GM18873 (cell line): ENCODE results near the gene NEU2.
"Not testable (repeated sequence)": the region's sequence is repeated elsewhere in the genome, so short reads cannot be mapped to it uniquely, and the experiment has no call there.

Experiments
- ATAC-seq: cut with Tn5 transposase; IDR thresholded peaks from one replicate; pipeline ENCODE4 v1.9.1; 2021; ENCODE audit warnings: mild to moderate bottlenecking, moderate library complexity, moderate number of reproducible peaks; ENCODE audit not compliant: unreplicated experiment, low FRiP score

Gene NEU2

GRCh38 chr2:233053928-233054784, 21.7 kb downstream of the NEU2 start:
- no peak for ATAC-seq

GRCh38 chr2:233055362-233055761, 22.9 kb downstream of the NEU2 start:
- no peak for ATAC-seq

GRCh38 chr2:233056961-233057605, 24.6 kb downstream of the NEU2 start:
- no peak for ATAC-seq

GRCh38 chr2:233058717-233059546, 26.5 kb downstream of the NEU2 start:
- no peak for ATAC-seq

GRCh38 chr2:233059547-233059796, 27.0 kb downstream of the NEU2 start:
- no peak for ATAC-seq

GRCh38 chr2:233059797-233060500, 27.5 kb downstream of the NEU2 start, which contains the start of gene INPP5D:
Gene INPP5D (plus strand): TSS chr2:233060342. CDS start chr2:233060479, 137 bp downstream.
- ATAC-seq = peak; percentile 38

GRCh38 chr2:233060501-233060979, 28.1 kb downstream of the NEU2 start:
- no peak for ATAC-seq

- ATAC-seq = no peak
These were observed 28.6 kb downstream of the NEU2 start for GRCh38 chr2:233060980-233061590.

- no peak for ATAC-seq
These were observed 29.3 kb downstream of the NEU2 start for GRCh38 chr2:233061591-233062450.

GRCh38 chr2:233062451-233062850, 30.0 kb downstream of the NEU2 start:
- ATAC-seq = no peak

- ATAC-seq = no peak
These were observed 30.4 kb downstream of the NEU2 start for GRCh38 chr2:233062946-233063268.

- peak; percentile 39 for ATAC-seq
These were observed 30.9 kb downstream of the NEU2 start for GRCh38 chr2:233063269-233063975.

GRCh38 chr2:233063976-233064411, 31.5 kb downstream of the NEU2 start:
- no peak for ATAC-seq

GRCh38 chr2:233064530-233065199, 32.2 kb downstream of the NEU2 start:
- ATAC-seq = no peak

- not testable (repeated sequence) for ATAC-seq
These were observed 32.7 kb downstream of the NEU2 start for GRCh38 chr2:233065200-233065589.

- no peak for ATAC-seq
These were observed 33.5 kb downstream of the NEU2 start for GRCh38 chr2:233065954-233066470.

GRCh38 chr2:233068762-233069418, 36.4 kb downstream of the NEU2 start:
- ATAC-seq = no peak
